ENCODE data around the gene CFAP410. TPM values are rescaled to one million over a fixed set of nuclear protein-coding genes. Genes with fewer than 3 reads are reported as not detected.

CFAP410 gene
- polyA plus RNA-seq, 1 of the 3 experiments (the other 2 are of a cell fraction), result 18.0 TPM

GRCh38 chr21:44282370-44282769 is 56.8 kb downstream of the CFAP410 start:
- H4K20me1 ChIP-seq (ENCODE audit: insufficient read depth), result no peaks in the 10 kb centered on the region
- H3K4me2 ChIP-seq, result no peak overlapping the region
- H3K9me2 ChIP-seq, result no peaks in the 10 kb centered on the region
- no peak for DNase-seq
- no peaks in the 10 kb centered on the region for H3F3A ChIP-seq (replicated peaks; ENCODE audit: insufficient read depth)
- no peaks in the 10 kb centered on the region; a peak in 1 of 4 replicates for H3K4me1 ChIP-seq (ENCODE audit: control insufficient read depth in 1 of 2, insufficient read depth in 2 of 2, low read depth in 1 of 2, low read length in 1 of 2)
- no peak overlapping the region for H3K9ac ChIP-seq
- no peaks in the 10 kb centered on the region; the same call in 1 of the 2 replicates for H3K27me3 ChIP-seq (ENCODE audit: insufficient read depth)
- ChIA-PET CTCF (interaction anchor here (1.2 kb wide), 1 partner anchor 15 kb away, joined by 3 read pairs; no protein-coding TSS in a partner anchor), POLR2A (no interaction called here)
- WGBS (ENCODE audit: low lambda C conversion rate), result 63% methylated on average over 4 of the region's 9 CpGs
- no peak for TF ChIP-seq MEF2A (IDR thresholded peaks at IDR 0.05; ENCODE audit: borderline replicate concordance, low read depth)
- TF ChIP-seq USF2 (IDR thresholded peaks at IDR 0.05; ENCODE audit: borderline replicate concordance, low read depth, low read length), result no peak
- TF ChIP-seq PBX3 (IDR thresholded peaks at IDR 0.05), result no peak
- TF ChIP-seq RFX5 (IDR thresholded peaks at IDR 0.05; ENCODE audit: low read length), result no peak
- no peak for TF ChIP-seq CTCF (IDR thresholded peaks at IDR 0.05)
- no peak for TF ChIP-seq EP300 (IDR thresholded peaks at IDR 0.05; ENCODE audit: borderline replicate concordance in 1 of 2, low read depth in 1 of 2, low read length in 1 of 2)
- TF ChIP-seq GATA2 (CRISPR knock-in tag; IDR thresholded peaks at IDR 0.05), result no peak
- no peak for TF ChIP-seq TAF1 (IDR thresholded peaks at IDR 0.05; ENCODE audit: borderline replicate concordance, low read depth, low read length)
- H3K79me2 ChIP-seq (ENCODE audit: insufficient read depth), result no peaks in the 10 kb centered on the region
- no peak overlapping the region for H3K27ac ChIP-seq (ENCODE audit: low read depth in 2 of 2, low read length in 1 of 2)
- H3K4me3 ChIP-seq (ENCODE audit: low read depth in 2 of 2, low read length in 1 of 2), result no peak overlapping the region
- H2AFZ ChIP-seq (ENCODE audit: low read depth), result no peak overlapping the region
- H3K9me3 ChIP-seq, result no peaks in the 10 kb centered on the region
- H3K36me3 ChIP-seq (replicated peaks in 1 of 2; ENCODE audit: control insufficient read depth in 1 of 2, insufficient read depth in 2 of 2, low read length in 1 of 2), result no peaks in the 10 kb centered on the region

GRCh38 chr21:44281801-44282200 is 57.4 kb downstream of the CFAP410 start:
- Histone ChIP-seq H3K9me2 (no peaks in the 10 kb centered on the region), H3K9me3 (no peaks in the 10 kb centered on the region), H3K27me3 (ENCODE audit: insufficient read depth) (no peaks in the 10 kb centered on the region; the same call in 1 of the 2 replicates), H3K27ac (ENCODE audit: low read depth in 2 of 2, low read length in 1 of 2) (no peak overlapping the region), H4K20me1 (ENCODE audit: insufficient read depth) (no peaks in the 10 kb centered on the region), H3K9ac (no peak overlapping the region), H3F3A (replicated peaks; ENCODE audit: insufficient read depth) (no peaks in the 10 kb centered on the region), H3K36me3 (replicated peaks in 1 of 2; ENCODE audit: control insufficient read depth in 1 of 2, insufficient read depth in 2 of 2, low read length in 1 of 2) (no peaks in the 10 kb centered on the region), H3K4me1 (ENCODE audit: control insufficient read depth in 1 of 2, insufficient read depth in 2 of 2, low read depth in 1 of 2, low read length in 1 of 2) (no peaks in the 10 kb centered on the region; a peak in 1 of 4 replicates), H3K79me2 (ENCODE audit: insufficient read depth) (no peaks in the 10 kb centered on the region), H3K4me2 (no peak overlapping the region), H3K4me3 (ENCODE audit: low read depth in 2 of 2, low read length in 1 of 2) (no peak overlapping the region), H2AFZ (ENCODE audit: low read depth) (no peak overlapping the region)
- WGBS (ENCODE audit: low lambda C conversion rate), result 81% methylated on average over 8 of the region's 9 CpGs
- no peak for TF ChIP-seq PBX3 (IDR thresholded peaks at IDR 0.05)
- TF ChIP-seq SIN3A (IDR thresholded peaks at IDR 0.05; ENCODE audit: borderline replicate concordance, low read depth, low read length), result no peak
- TF ChIP-seq IRF3 (IDR thresholded peaks at IDR 0.05; ENCODE audit: low read depth, low read length), result no peak
- TF ChIP-seq ZBTB33 (IDR thresholded peaks at IDR 0.05; ENCODE audit: borderline replicate concordance, low read depth), result no peak
- no peak for TF ChIP-seq FOXJ3 (CRISPR knock-in tag; IDR thresholded peaks at IDR 0.05)
- no peak for TF ChIP-seq GATA2 (CRISPR knock-in tag; IDR thresholded peaks at IDR 0.05)
- CTCF ChIA-PET, result interaction anchor here (1.2 kb wide), 1 partner anchor 16 kb away, joined by 3 read pairs; no protein-coding TSS in a partner anchor
- POLR2A ChIA-PET, result no interaction called here
- no peak for DNase-seq
